B cell (primary cell): Measurements from ENCODE around the gene DIP2B. TPM values are rescaled to one million over a fixed set of nuclear protein-coding genes. Genes with fewer than 3 reads are reported as not detected.

Experiments used
- ATAC-seq: fragments of 200-7000 bp; cut with Tn5 transposase; one replicate; pipeline ENCODE4 v1.10.0; 2021; ENCODE audit warnings: low read depth, mild to moderate bottlenecking, moderate number of reproducible peaks, moderate library complexity
- CTCF ChIA-PET: fragments of 350-600 bp; sonication (Branson Sonifier 250); formaldehyde crosslinking; loops from one replicate; lab custom pipeline; 2021; ENCODE audit warnings: antibody characterized with exemption, inconsistent platforms; lab: Charles Lee
- POLR2A ChIA-PET: fragments of 350-600 bp; sonication (Branson Sonifier 250); formaldehyde crosslinking; loops from one replicate; lab custom pipeline; 2021; ENCODE audit warnings: antibody characterized with exemption; lab: Charles Lee
- DNase-seq: peaks from one replicate; pipeline ENCODE4 v3.0.0; 2013
- H2AFZ ChIP-seq: 2 replicates; pipeline ENCODE4 v1.6.1; 2012; ENCODE audit warnings: mild to moderate bottlenecking, low read depth, low read length; ENCODE audit not compliant: insufficient read depth, poor library complexity, severe bottlenecking
- H3K27ac ChIP-seq, 2 donors: 1 replicate in 1 of 2; 2 replicates in 1 of 2; pipeline ENCODE4 v1.5.1; 2012 to 2013; ENCODE audit warnings: low read length in 2 of 2, mild to moderate bottlenecking in 2 of 2, moderate library complexity in 1 of 2
- H3K27me3 ChIP-seq, 4 experiments: fragments of 200-600 bp in 1 of 4; sonication (generic) in 1 of 4; replicated peaks in 1 of 4; 1 replicate in 2 of 4; 2 replicates in 2 of 4; pipeline versions ENCODE4 v1.6.1 to v1.7.0; 2013 to 2016; ENCODE audit warnings: low read length in 3 of 4, mild to moderate bottlenecking in 2 of 4, mixed read lengths in 1 of 4, moderate library complexity in 1 of 4; ENCODE audit not compliant: insufficient read depth in 4 of 4, control insufficient read depth in 3 of 4; ENCODE audit errors: control extremely low read depth in 1 of 4
- H3K36me3 ChIP-seq, 2 experiments: replicated peaks in 1 of 2; 1 replicate in 1 of 2; 2 replicates in 1 of 2; pipeline versions ENCODE4 v1.6.1 to v1.7.1; 2013; ENCODE audit warnings: low read length in 1 of 2; ENCODE audit not compliant: insufficient read depth in 2 of 2, control insufficient read depth in 1 of 2; ENCODE audit errors: control extremely low read depth in 1 of 2, extremely low read depth in 1 of 2
- H3K4me1 ChIP-seq, 2 donors: fragments of 200-600 bp in 1 of 2; sonication (generic) in 1 of 2; 1 replicate in 1 of 2; 2 replicates in 1 of 2; pipeline versions ENCODE4 v1.5.1 to v1.6.1; 2013 to 2017; ENCODE audit warnings: low read length in 2 of 2; ENCODE audit not compliant: control insufficient read depth in 2 of 2, insufficient read depth in 2 of 2
- H3K4me2 ChIP-seq: replicated peaks from 2 replicates; pipeline ENCODE3; 2012; ENCODE audit warnings: mild to moderate bottlenecking, low read depth, low read length; ENCODE audit not compliant: poor library complexity, severe bottlenecking
- H3K4me3 ChIP-seq, 5 experiments: fragments of 200-600 bp in 1 of 5; sonication (generic) in 1 of 5; 1 replicate in 3 of 5; 2 replicates in 2 of 5; pipeline versions ENCODE4 v1.5.1 to v1.7.0; 2011 to 2016; ENCODE audit warnings: low read length in 4 of 5, mild to moderate bottlenecking in 4 of 5, low read depth in 2 of 5, control low read depth in 1 of 5, moderate library complexity in 1 of 5; ENCODE audit not compliant: insufficient read depth in 1 of 5; ENCODE audit errors: control extremely low read depth in 1 of 5, extremely low read depth in 1 of 5
- H3K79me2 ChIP-seq: fragments of 200-600 bp; sonication (generic); one replicate; pipeline ENCODE4 v1.6.0; 2016; ENCODE audit warnings: low read length; ENCODE audit not compliant: control insufficient read depth, insufficient read depth
- H3K9ac ChIP-seq: fragments of 200-600 bp; sonication (generic); 2 replicates; pipeline ENCODE4 v1.6.1; 2017; ENCODE audit warnings: mild to moderate bottlenecking, low read length, moderate library complexity
- H3K9me3 ChIP-seq, 3 donors: one replicate each; pipeline versions ENCODE4 v1.6.1 to v1.7.1; 2013; ENCODE audit warnings: low read length in 2 of 3; ENCODE audit not compliant: control insufficient read depth in 2 of 3, insufficient read depth in 1 of 3; ENCODE audit errors: control extremely low read depth in 1 of 3
- H4K20me1 ChIP-seq: 2 replicates; pipeline ENCODE4 v1.6.0; 2012; ENCODE audit warnings: mild to moderate bottlenecking, low read length; ENCODE audit not compliant: insufficient read depth, control insufficient read depth, poor library complexity, severe bottlenecking
- H3K27ac Mint-ChIP-seq: one replicate; pipeline ENCODE4 v1.8.0; 2021; ENCODE audit warnings: mixed read lengths
- H3K27me3 Mint-ChIP-seq: one replicate; pipeline ENCODE4 v1.8.0; 2021; ENCODE audit warnings: mixed read lengths
- H3K4me1 Mint-ChIP-seq: one replicate; pipeline ENCODE4 v1.8.0; 2021; ENCODE audit warnings: mixed read lengths
- H3K4me3 Mint-ChIP-seq: one replicate; pipeline ENCODE4 v1.8.0; 2021; ENCODE audit warnings: mixed read lengths
- H3K9me3 Mint-ChIP-seq: one replicate; pipeline ENCODE4 v1.8.0; 2022; ENCODE audit warnings: mixed read lengths; ENCODE audit not compliant: insufficient read depth
- CTCF ChIP-seq: fragments of 200-600 bp; IDR thresholded peaks from one replicate; pipeline ENCODE4 v1.8.0; 2022; ENCODE audit warnings: antibody characterized with exemption, mild to moderate bottlenecking
- EZH2 ChIP-seq: IDR thresholded peaks from 2 replicates; pipeline ENCODE4 v1.6.1; 2012; ENCODE audit warnings: borderline replicate concordance, low read depth, mild to moderate bottlenecking, moderate library complexity, low read length; ENCODE audit not compliant: insufficient read depth, poor library complexity, severe bottlenecking
- WGBS: methylation state at CpG from one replicate; pipeline ENCODE4 v1.1.5; 2013; ENCODE audit warnings: missing lambda C conversion rate; ENCODE audit not compliant: insufficient coverage; 5-methylcytosine and 5-hydroxymethylcytosine counted together
- intact Hi-C: fragments of 100-400 bp; cut with micrococcal nuclease; formaldehyde crosslinking; loops from one replicate; pipeline ENCODE4 v1.10.0; 2022
- polyA plus RNA-seq: library from polyadenylated mRNA; depleted of rRNA; stranded (reverse); fragments of >200 nt; gene quantifications from 2 replicates; pipeline ENCODE4 v1.2.3, GENCODE V29; 2012
- total RNA-seq, 2 donors: library from RNA; stranded (reverse); fragments of 120-200 nt in 1 of 2; gene quantifications; 1 replicate in 1 of 2; 2 replicates in 1 of 2; pipeline versions ENCODE4 v1.2.3 to v1.2.4, GENCODE V29; 2013 to 2022

The DIP2B gene
- total and polyA plus RNA-seq, 2 donors (not counting 1 experiment from before 2014, with no cell fraction given), result 16.4 to 38.8 TPM

DNA sequence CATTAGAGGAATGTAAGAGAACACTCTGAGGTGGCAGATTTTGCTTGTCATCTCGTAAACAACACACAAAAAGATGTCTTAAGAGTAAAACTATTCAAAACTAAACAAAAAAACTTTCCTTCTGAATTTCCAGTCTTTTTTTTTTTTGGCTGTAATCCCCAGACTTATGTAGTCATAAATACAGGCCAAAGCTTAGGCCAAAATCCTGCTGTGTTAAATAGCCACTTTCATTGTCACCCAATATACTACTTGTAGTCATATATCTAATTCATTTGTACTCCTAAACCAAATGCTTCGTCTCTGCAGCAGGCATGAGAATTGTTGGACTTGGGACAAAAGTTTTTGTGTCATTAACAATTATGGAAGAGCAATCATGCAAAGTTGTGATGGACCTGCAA is 155.6 kb downstream of the DIP2B start:
- no peak overlapping the region for H3K4me2 ChIP-seq
- peaks cover 70% of the 10 kb centered on the region for H3K79me2 ChIP-seq
- no peaks in the 10 kb centered on the region for H3K4me1 Mint-ChIP-seq
- H3K9me3 ChIP-seq, result no peaks in the 10 kb centered on the region
- H3K9ac ChIP-seq, result no peak overlapping the region
- H4K20me1 ChIP-seq, result peaks cover 36% of the 10 kb centered on the region
- ChIA-PET POLR2A (no interaction called here), CTCF (no interaction called here)
- no peak overlapping the region for H3K27ac ChIP-seq
- no peak overlapping the region for H3K4me3 ChIP-seq
- WGBS, result no CpG with 5 or more reads among the region's 2 CpGs
- no peaks in the 10 kb centered on the region for H3K27me3 Mint-ChIP-seq
- H3K9me3 Mint-ChIP-seq, result no peaks in the 10 kb centered on the region
- no peaks in the 10 kb centered on the region for H3K4me1 ChIP-seq
- ATAC-seq (no peak), DNase-seq (no peak)
- no peak overlapping the region for H3K4me3 Mint-ChIP-seq
- H3K27me3 ChIP-seq, result no peaks in the 10 kb centered on the region
- TF ChIP-seq EZH2 (no peak), CTCF (no peak)
- no peak overlapping the region for H2AFZ ChIP-seq
- no peak overlapping the region for H3K27ac Mint-ChIP-seq
- intact Hi-C loops, result no loop called here
- H3K36me3 ChIP-seq, result peaks cover 0 to 30% of the 10 kb centered on the region in 2 experiments

GRCh38 chr12:50661300-50662115 is 156.7 kb downstream of the DIP2B start:
- no peaks in the 10 kb centered on the region for H3K4me1 ChIP-seq
- Mint-ChIP-seq H3K27ac (no peak overlapping the region), H3K27me3 (no peaks in the 10 kb centered on the region), H3K4me1 (no peaks in the 10 kb centered on the region), H3K4me3 (no peak overlapping the region), H3K9me3 (no peaks in the 10 kb centered on the region)
- H3K27ac ChIP-seq, result no peak overlapping the region
- H4K20me1 ChIP-seq, result peaks cover 40% of the 10 kb centered on the region
- TF ChIP-seq EZH2 (no peak), CTCF (no peak)
- no peak overlapping the region for H2AFZ ChIP-seq
- no peak overlapping the region for H3K9ac ChIP-seq
- ATAC-seq (no peak), DNase-seq (no peak)
- H3K4me3 ChIP-seq, result no peak overlapping the region
- H3K79me2 ChIP-seq, result peaks cover 66% of the 10 kb centered on the region
- intact Hi-C loops, result no loop called here
- no peaks in the 10 kb centered on the region for H3K27me3 ChIP-seq
- H3K4me2 ChIP-seq, result no peak overlapping the region
- peaks cover 0 to 26% of the 10 kb centered on the region in 2 experiments for H3K36me3 ChIP-seq
- 73% methylated on average over 2 of the region's 7 CpGs for whole genome bisulfite sequencing
- ChIA-PET POLR2A (no interaction called here), CTCF (interaction anchor here (0.6 kb wide), 1 partner anchor 22 kb away, joined by 3 read pairs; no protein-coding TSS in a partner anchor)
- H3K9me3 ChIP-seq, result no peaks in the 10 kb centered on the region
